Measurements from ENCODE around the gene PYGL. TPM values are rescaled to one million over a fixed set of nuclear protein-coding genes. Genes with fewer than 3 reads are reported as not detected.
"Not testable (repeated sequence)": the region's sequence is repeated elsewhere in the genome, so short reads cannot be mapped to it uniquely, and the experiment has no call there.

The PYGL gene
- total and polyA plus RNA-seq, 10 donors = 14.1 to 302 (median 101) TPM

- 87 to 91% (median 89%) methylated on average over 5 of the region's 5 CpGs for WGBS, 5 donors
- peaks cover 0 to 98% (median 23%) of the 10 kb centered on the region in 6 donors for H3K36me3 ChIP-seq
- TF ChIP-seq POLR2A (IDR thresholded peaks at IDR 0.05) = no peak
- TF ChIP-seq POLR2AphosphoS5 (IDR thresholded peaks at IDR 0.05) = no peak
- TF ChIP-seq, protein P1, sequence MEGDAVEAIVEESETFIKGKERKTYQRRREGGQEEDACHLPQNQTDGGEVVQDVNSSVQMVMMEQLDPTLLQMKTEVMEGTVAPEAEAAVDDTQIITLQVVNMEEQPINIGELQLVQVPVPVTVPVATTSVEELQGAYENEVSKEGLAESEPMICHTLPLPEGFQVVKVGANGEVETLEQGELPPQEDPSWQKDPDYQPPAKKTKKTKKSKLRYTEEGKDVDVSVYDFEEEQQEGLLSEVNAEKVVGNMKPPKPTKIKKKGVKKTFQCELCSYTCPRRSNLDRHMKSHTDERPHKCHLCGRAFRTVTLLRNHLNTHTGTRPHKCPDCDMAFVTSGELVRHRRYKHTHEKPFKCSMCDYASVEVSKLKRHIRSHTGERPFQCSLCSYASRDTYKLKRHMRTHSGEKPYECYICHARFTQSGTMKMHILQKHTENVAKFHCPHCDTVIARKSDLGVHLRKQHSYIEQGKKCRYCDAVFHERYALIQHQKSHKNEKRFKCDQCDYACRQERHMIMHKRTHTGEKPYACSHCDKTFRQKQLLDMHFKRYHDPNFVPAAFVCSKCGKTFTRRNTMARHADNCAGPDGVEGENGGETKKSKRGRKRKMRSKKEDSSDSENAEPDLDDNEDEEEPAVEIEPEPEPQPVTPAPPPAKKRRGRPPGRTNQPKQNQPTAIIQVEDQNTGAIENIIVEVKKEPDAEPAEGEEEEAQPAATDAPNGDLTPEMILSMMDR (IDR thresholded peaks at IDR 0.05 in 8 of 11, conservative IDR thresholded peaks at IDR 0.05 in 3 of 11) = no peak
- H3K4me3 ChIP-seq = no peak overlapping the region
- intact Hi-C loops (cut with DNase I; ENCODE audit: low total_unique reads) = no loop called here
- H3K4me1 ChIP-seq = no peaks in the 10 kb centered on the region
- H3K9me3 ChIP-seq = peaks cover 0 to 7% (median 0%) of the 10 kb centered on the region in 8 donors
- no peak overlapping the region for H3K27ac ChIP-seq
- DNase-seq = no peak
- H3K27me3 ChIP-seq (replicated peaks in 1 of 7) = no peaks in the 10 kb centered on the region
These were observed 37.8 kb downstream of the PYGL start for GRCh38 chr14:50906326-50907065.

DNA sequence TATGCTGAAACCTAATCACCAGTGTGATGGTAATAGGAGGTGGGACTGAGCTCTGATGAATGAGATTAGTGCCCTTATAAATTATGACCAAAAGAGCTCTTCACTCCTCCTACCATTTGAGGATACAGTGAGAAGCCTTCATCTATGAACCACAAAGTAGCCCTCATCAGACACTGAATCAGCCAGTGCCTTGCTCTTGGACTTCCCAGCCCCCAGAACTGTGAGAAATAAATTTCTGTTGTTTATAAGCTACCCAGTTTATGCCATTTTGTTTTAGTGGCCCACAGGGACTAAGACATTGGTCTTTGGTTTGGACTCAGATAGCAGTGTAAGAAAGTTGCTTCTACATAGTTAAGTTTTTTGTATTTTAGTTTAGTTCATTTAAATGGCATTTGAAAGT is 39.6 kb downstream of the PYGL start:
- no peak for TF ChIP-seq POLR2A (IDR thresholded peaks at IDR 0.05)
- TF ChIP-seq, protein P1 (IDR thresholded peaks at IDR 0.05 in 8 of 11, conservative IDR thresholded peaks at IDR 0.05 in 3 of 11) = no peak
- Histone ChIP-seq H3K9me3 (peaks cover 0 to 7% (median 0%) of the 10 kb centered on the region in 8 donors), H3K4me3 (no peak overlapping the region), H3K36me3 (peaks cover 0 to 95% (median 8%) of the 10 kb centered on the region in 6 donors), H3K27me3 (replicated peaks in 1 of 7) (no peaks in the 10 kb centered on the region), H3K4me1 (no peaks in the 10 kb centered on the region), H3K27ac (no peak overlapping the region)
- intact Hi-C loops (cut with DNase I; ENCODE audit: low total_unique reads) = no loop called here
- no peak for DNase-seq

GRCh38 chr14:50901361-50901760 is 42.9 kb downstream of the PYGL start:
- TF ChIP-seq, protein P1 (IDR thresholded peaks at IDR 0.05 in 8 of 11, conservative IDR thresholded peaks at IDR 0.05 in 3 of 11) = no peak
- no peak for TF ChIP-seq POLR2AphosphoS5 (IDR thresholded peaks at IDR 0.05)
- TF ChIP-seq POLR2A (IDR thresholded peaks at IDR 0.05) = no peak
- 88 to 94% (median 90%) methylated on average over 3 of the region's 3 CpGs for WGBS, 5 donors
- H3K9me3 ChIP-seq = peaks cover 0 to 7% (median 0%) of the 10 kb centered on the region in 8 donors
- H3K36me3 ChIP-seq = peaks cover 0 to 81% (median 0%) of the 10 kb centered on the region in 6 donors
- DNase-seq = no peak
- no peaks in the 10 kb centered on the region for H3K4me1 ChIP-seq
- no peaks in the 10 kb centered on the region for H3K27me3 ChIP-seq (replicated peaks in 1 of 7)
- intact Hi-C loops (cut with DNase I; ENCODE audit: low total_unique reads) = no loop called here
- no peak overlapping the region for H3K27ac ChIP-seq
- no peak overlapping the region for H3K4me3 ChIP-seq

DNA sequence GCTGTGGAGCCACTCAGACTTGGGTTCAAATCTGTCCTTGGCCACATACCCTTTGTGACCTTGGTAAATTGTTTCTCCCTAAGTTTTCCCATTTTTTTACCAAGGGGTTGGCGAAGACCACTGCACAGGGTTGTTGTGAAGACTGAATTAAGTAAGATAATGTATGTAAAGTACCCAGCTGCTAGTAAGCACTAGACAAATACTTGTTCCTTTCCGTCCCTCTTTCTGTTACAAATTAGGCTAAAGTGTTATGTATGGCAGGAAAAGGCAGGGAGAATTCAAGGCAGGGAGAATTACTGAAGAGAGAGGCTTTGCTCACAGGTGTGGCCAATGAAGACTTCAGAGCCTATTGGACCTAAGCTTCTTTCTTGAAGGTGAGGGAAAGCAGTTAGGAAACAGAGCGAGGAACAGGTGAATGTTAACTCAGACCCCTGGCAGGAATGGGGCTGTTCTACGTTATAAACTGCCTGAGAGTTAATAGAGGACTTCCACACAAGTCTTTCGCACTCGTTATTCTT is 46.6 kb downstream of the PYGL start:
- Histone ChIP-seq H3K27me3 (replicated peaks in 1 of 7) (no peaks in the 10 kb centered on the region), H3K27ac (no peak overlapping the region), H3K36me3 (peaks cover 0 to 46% (median 0%) of the 10 kb centered on the region in 6 donors), H3K9me3 (no peaks in the 10 kb centered on the region), H3K4me1 (no peaks in the 10 kb centered on the region), H3K4me3 (no peak overlapping the region)
- DNase-seq = no peak
- no peak for TF ChIP-seq POLR2A (IDR thresholded peaks at IDR 0.05)
- TF ChIP-seq, protein P1 (IDR thresholded peaks at IDR 0.05 in 8 of 11, conservative IDR thresholded peaks at IDR 0.05 in 3 of 11) = no peak
- no peak for TF ChIP-seq POLR2AphosphoS5 (IDR thresholded peaks at IDR 0.05)
- intact Hi-C loops (cut with DNase I; ENCODE audit: low total_unique reads) = no loop called here
- WGBS, 5 donors = 83 to 93% (median 90%) methylated on average over 6 of the region's 6 CpGs

- DNase-seq = not testable (repeated sequence)
- H3K36me3 ChIP-seq = peaks cover 0 to 39% (median 0%) of the 10 kb centered on the region in 6 donors
- 80 to 94% (median 92%) methylated on average over 1 of the region's 1 CpG for WGBS, 5 donors
These were observed 47.3 kb downstream of the PYGL start for GRCh38 chr14:50897005-50897404.

DNA sequence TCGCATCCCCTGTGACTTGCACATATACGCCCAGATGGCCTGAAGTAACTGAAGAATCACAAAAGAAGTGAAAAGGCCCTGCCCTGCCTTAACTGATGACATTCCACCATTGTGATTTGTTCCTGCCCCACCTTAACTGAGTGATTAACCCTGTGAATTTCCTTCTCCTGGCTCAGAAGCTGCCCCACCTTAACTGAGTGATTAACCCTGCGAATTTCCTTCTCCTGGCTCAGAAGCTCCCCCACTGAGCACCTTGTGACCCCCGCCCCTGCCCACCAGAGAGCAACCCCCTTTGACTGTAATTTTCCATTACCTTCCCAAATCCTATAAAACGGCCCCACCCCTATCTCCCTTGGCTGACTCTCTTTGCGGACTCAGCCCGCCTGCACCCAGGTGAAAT is 47.9 kb downstream of the PYGL start:
- H3K4me1 ChIP-seq; intact Hi-C loops (cut with DNase I; ENCODE audit: low total_unique reads); H3K9me3 ChIP-seq; H3K27me3 ChIP-seq (replicated peaks in 1 of 7); DNase-seq; H3K4me3 ChIP-seq; H3K27ac ChIP-seq: not testable (repeated sequence)
- H3K36me3 ChIP-seq = peaks cover 0 to 33% (median 0%) of the 10 kb centered on the region in 6 donors
- WGBS, 5 donors = 84 to 98% (median 90%) methylated on average over 5 to 7 of the region's 7 CpGs

More at GRCh38 chr14:50897005-50897404, 47.3 kb downstream of the PYGL start:
- H3K27me3 ChIP-seq (replicated peaks in 1 of 7); H3K4me3 ChIP-seq; H3K9me3 ChIP-seq; intact Hi-C loops (cut with DNase I; ENCODE audit: low total_unique reads); H3K27ac ChIP-seq; H3K4me1 ChIP-seq: not testable (repeated sequence)
